Measurements from ENCODE around the gene FAM135A.
"Not testable (repeated sequence)": the region's sequence is repeated elsewhere in the genome, so short reads cannot be mapped to it uniquely, and the experiment has no call there.

Gene FAM135A

GRCh38 chr6:70459699-70460098 is 46.4 kb downstream of the FAM135A start:
- not testable (repeated sequence) for DNase-seq (ENCODE audit: low read depth)

GRCh38 chr6:70470016-70470415 is 56.7 kb downstream of the FAM135A start:
- no peak for DNase-seq (ENCODE audit: low read depth)

- not testable (repeated sequence) for DNase-seq (ENCODE audit: low read depth)
These were observed 57.2 kb downstream of the FAM135A start for GRCh38 chr6:70470510-70470909.

- DNase-seq (ENCODE audit: low read depth), result no peak
These were observed 61.4 kb downstream of the FAM135A start for GRCh38 chr6:70474751-70475150.

- DNase-seq (ENCODE audit: low read depth), result no peak
These were observed 65.9 kb downstream of the FAM135A start for GRCh38 chr6:70479236-70479635.

- not testable (repeated sequence) for DNase-seq (ENCODE audit: low read depth)
These were observed 73.3 kb downstream of the FAM135A start for GRCh38 chr6:70486638-70487037.

GRCh38 chr6:70489364-70489763 is 76.1 kb downstream of the FAM135A start:
- no peak for DNase-seq (ENCODE audit: low read depth)

GRCh38 chr6:70494833-70495232 is 81.5 kb downstream of the FAM135A start:
- DNase-seq (ENCODE audit: low read depth), result no peak

GRCh38 chr6:70495790-70496189 is 82.5 kb downstream of the FAM135A start:
- DNase-seq (ENCODE audit: low read depth), result not testable (repeated sequence)

- no peak for DNase-seq (ENCODE audit: low read depth)
These were observed 89.2 kb downstream of the FAM135A start for GRCh38 chr6:70502484-70502883.

- DNase-seq (ENCODE audit: low read depth), result no peak
These were observed 90.6 kb downstream of the FAM135A start for GRCh38 chr6:70503813-70504465.

GRCh38 chr6:70506321-70506720 is 93.0 kb downstream of the FAM135A start:
- no peak for DNase-seq (ENCODE audit: low read depth)

- no peak for DNase-seq (ENCODE audit: low read depth)
These were observed 93.9 kb downstream of the FAM135A start for GRCh38 chr6:70507161-70507560.

- DNase-seq (ENCODE audit: low read depth), result no peak
These were observed 95.6 kb downstream of the FAM135A start for GRCh38 chr6:70508953-70509352.

- DNase-seq (ENCODE audit: low read depth), result no peak
These were observed 97.3 kb downstream of the FAM135A start for GRCh38 chr6:70510600-70510999.

- DNase-seq (ENCODE audit: low read depth), result no peak
These were observed 105.4 kb downstream of the FAM135A start for GRCh38 chr6:70518723-70519122.

GRCh38 chr6:70520575-70520974 is 107.3 kb downstream of the FAM135A start:
- DNase-seq (ENCODE audit: low read depth), result peak; percentile 1

GRCh38 chr6:70524721-70525286 is 111.5 kb downstream of the FAM135A start:
- no peak for DNase-seq (ENCODE audit: low read depth)

GRCh38 chr6:70527071-70527737 is 113.9 kb downstream of the FAM135A start:
- peak; percentile 72 for DNase-seq (ENCODE audit: low read depth)

- DNase-seq (ENCODE audit: low read depth), result no peak
These were observed 116.7 kb downstream of the FAM135A start for GRCh38 chr6:70530023-70530422.

GRCh38 chr6:70531133-70531532 is 117.8 kb downstream of the FAM135A start:
- DNase-seq (ENCODE audit: low read depth), result no peak

- no peak for DNase-seq (ENCODE audit: low read depth)
These were observed 124.0 kb downstream of the FAM135A start for GRCh38 chr6:70537266-70537665.

GRCh38 chr6:70538376-70538775 is 125.1 kb downstream of the FAM135A start:
- no peak for DNase-seq (ENCODE audit: low read depth)
